Hepatocyte (in vitro differentiated cells): ENCODE measurements around the gene KRT16.

Source experiments
- EZH2 ChIP-seq: fragments of 200-600 bp; sonication (generic); IDR thresholded peaks from 2 replicates; pipeline ENCODE4 v1.6.1; 2016; ENCODE audit warnings: antibody characterized with exemption, mild to moderate bottlenecking, borderline replicate concordance
- EZH2phosphoT487 ChIP-seq: fragments of 200-600 bp; sonication (generic); IDR thresholded peaks from one replicate; pipeline ENCODE4 v1.6.1; 2018; ENCODE audit warnings: antibody characterized with exemption, mild to moderate bottlenecking, low read depth, moderate library complexity; ENCODE audit not compliant: unreplicated experiment, severe bottlenecking
- TF ChIP-seq, protein P1 (sequence below): fragments of 200-600 bp; sonication (generic); IDR thresholded peaks from 2 replicates; pipeline ENCODE4 v1.5.1; 2016; ENCODE audit warnings: antibody characterized with exemption, mild to moderate bottlenecking; ENCODE audit not compliant: poor library complexity

DNA sequence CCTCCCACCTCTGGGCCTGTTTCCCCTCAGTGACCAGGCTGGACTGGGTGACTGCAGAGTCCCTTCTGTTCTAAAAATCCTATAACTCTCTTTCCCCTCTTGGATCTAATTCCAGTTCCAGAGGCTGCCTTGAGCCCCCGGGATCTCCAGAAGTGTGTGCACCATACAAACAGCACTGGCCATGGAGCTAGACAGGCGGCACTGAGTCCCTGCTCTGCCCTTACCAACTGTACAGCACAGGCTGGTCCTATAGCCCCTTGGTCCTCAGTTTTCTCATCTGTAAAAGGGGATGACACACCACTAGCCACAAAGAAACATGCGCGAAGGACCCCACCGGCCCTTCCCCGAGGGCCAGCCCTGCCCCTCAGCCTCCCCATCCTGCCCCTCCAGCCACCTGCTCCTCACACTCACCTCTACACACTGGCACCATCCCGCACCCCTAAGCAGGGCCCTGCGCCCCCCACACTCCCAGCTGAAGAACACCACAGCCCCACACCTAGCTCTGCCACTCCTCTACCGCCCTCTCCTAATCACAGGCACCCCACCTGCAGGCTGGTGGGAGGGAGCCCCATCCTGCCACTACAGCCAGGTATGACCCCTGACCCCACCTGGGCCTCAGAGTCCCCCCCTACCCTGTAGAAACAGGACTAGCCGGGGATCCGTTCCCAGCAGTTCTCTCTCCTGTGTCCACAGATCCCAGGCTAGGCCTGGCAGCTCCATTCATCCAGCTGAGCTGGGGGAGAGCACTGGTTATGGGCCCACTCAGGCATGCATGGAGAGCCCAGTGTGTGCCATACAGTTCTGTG, 913 bp upstream of the KRT16 start:
- TF ChIP-seq, protein P1, sequence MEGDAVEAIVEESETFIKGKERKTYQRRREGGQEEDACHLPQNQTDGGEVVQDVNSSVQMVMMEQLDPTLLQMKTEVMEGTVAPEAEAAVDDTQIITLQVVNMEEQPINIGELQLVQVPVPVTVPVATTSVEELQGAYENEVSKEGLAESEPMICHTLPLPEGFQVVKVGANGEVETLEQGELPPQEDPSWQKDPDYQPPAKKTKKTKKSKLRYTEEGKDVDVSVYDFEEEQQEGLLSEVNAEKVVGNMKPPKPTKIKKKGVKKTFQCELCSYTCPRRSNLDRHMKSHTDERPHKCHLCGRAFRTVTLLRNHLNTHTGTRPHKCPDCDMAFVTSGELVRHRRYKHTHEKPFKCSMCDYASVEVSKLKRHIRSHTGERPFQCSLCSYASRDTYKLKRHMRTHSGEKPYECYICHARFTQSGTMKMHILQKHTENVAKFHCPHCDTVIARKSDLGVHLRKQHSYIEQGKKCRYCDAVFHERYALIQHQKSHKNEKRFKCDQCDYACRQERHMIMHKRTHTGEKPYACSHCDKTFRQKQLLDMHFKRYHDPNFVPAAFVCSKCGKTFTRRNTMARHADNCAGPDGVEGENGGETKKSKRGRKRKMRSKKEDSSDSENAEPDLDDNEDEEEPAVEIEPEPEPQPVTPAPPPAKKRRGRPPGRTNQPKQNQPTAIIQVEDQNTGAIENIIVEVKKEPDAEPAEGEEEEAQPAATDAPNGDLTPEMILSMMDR: no peak
- TF ChIP-seq EZH2phosphoT487 (no peak), EZH2 (no peak)
